HG03469 (cell line): ENCODE results near the gene OR6F1.
A peak's percentile ranks its signal among the peaks of the same experiment; 100 is the strongest.
"Not testable (repeated sequence)": the region's sequence is repeated elsewhere in the genome, so short reads cannot be mapped to it uniquely, and the experiment has no call there.

Source experiments
- ATAC-seq: cut with Tn5 transposase; IDR thresholded peaks from one replicate; pipeline ENCODE4 v1.9.1; 2021; ENCODE audit warnings: mild to moderate bottlenecking, moderate library complexity, moderate number of reproducible peaks; ENCODE audit not compliant: unreplicated experiment

The OR6F1 gene

DNA sequence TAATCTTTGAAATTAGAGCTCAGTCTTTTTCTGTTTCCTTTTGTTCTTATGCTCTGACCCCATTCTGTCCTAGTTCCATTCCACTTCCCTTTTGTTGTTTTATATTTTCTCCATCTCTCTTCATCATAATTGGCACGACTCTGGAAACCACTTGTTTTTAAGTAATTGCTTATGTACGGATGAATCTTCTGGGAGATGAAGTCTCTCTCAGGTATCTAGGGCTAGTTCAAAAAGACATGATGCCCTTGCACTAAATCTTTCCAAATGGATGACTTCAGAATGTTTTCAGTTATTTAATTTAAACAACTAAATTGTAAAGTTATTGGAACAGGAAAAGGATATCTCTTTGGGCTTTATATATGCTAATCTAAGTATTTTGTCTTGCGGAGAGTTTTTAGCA lies at the start of gene OR6F1:
OR6F1 (minus strand) TSS at position 101 of the 400 bp plus-strand sequence. CDS start 3,891 bp downstream, outside the sequence.
- ATAC-seq: no peak

DNA sequence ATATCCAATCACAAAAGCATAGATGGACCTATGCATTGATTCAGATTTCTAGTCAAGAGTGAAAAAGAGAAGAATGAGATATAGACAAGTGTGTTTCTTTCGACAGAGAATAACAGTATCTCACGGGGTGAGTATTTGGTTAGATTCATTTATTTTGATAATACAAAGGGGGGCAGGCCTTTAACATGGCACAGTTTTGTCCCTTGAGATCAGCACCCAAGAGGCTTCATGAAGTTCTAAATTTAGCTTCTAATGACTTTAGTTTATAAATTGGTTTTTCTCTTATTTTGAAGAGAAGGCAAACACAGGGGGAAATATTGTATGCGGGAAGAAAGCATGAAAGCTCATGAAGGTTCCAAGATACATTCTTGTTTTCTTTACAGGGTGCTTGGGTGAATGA lies 44.0 kb upstream of the OR6F1 start, which contains the start of gene OR1C1:
OR1C1 (minus strand) TSS at position 101 of the 400 bp plus-strand sequence. CDS start 2,150 bp downstream, outside the sequence.
- ATAC-seq: no peak

DNA sequence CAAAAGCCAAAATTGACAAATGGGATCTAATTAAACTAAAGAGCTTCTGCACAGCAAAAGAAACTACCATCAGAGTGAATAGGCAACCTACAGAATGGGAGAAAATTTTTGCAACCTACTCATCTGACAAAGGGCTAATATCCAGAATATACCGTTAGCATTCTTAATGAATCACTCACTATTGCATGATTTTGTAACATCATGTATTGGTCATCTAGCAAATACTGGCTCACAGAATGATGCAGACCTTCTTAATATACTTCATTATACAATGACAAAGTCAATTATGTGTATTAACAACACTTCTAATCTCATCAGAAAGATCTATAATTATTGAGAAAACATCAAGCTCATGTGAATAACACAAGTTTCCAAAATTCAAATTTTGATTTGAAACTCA lies 37.9 kb upstream of the OR6F1 start:
- not testable (repeated sequence) for ATAC-seq

GRCh38 chr1:247749870-247750269 lies 33.4 kb upstream of the OR6F1 start:
- ATAC-seq: no peak

- no peak for ATAC-seq
Measured at GRCh38 chr1:247748041-247748440, 31.6 kb upstream of the OR6F1 start, which contains the start of gene OR14A2. Gene OR14A2 (minus strand): TSS chr1:247748141.

GRCh38 chr1:247747616-247748015 lies 31.2 kb upstream of the OR6F1 start:
- no peak for ATAC-seq

- ATAC-seq: no peak
Measured at GRCh38 chr1:247746391-247746935, 30.0 kb upstream of the OR6F1 start.

DNA sequence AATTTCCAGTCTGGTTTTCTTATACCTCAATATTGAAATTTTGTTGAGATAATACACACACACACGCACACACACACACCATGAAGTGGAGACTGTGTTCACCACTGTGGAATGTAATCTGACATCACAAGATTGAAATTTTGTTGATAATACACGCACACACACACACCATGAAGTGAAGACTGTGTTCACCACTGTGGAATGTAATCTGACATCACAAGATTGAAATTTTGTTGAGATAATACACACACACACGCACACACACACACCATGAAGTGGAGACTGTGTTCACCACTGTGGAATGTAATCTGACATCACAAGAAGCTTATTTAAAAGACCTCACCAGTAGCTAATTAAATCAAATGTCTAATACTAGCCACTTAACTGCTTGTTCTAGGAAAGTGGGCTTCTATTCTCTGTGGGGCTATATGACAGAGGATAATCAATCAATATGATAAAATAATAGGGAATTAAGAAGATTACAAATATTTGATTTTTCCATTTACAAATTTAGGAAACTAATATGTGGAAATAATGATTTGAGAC lies 25.8 kb upstream of the OR6F1 start:
- not testable (repeated sequence) for ATAC-seq

DNA sequence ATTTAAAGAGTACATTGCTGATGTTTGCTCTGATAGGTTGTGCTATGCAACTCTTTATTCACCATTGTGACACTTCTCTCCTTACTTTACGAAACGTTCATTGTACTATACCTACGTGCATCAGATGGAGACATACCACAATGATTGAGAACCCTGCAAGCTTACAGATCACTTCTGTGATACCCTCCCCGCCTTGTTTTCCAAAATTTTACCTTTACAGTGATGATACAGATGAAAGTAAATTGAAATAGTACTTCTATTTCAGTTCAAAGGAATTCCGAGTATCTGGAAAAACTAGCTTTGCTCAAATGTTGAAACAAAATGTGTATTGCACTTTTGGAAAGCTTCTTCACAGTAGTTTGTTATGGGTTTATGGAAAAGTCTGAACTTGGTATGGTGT lies 25.3 kb upstream of the OR6F1 start:
- ATAC-seq: no peak

DNA sequence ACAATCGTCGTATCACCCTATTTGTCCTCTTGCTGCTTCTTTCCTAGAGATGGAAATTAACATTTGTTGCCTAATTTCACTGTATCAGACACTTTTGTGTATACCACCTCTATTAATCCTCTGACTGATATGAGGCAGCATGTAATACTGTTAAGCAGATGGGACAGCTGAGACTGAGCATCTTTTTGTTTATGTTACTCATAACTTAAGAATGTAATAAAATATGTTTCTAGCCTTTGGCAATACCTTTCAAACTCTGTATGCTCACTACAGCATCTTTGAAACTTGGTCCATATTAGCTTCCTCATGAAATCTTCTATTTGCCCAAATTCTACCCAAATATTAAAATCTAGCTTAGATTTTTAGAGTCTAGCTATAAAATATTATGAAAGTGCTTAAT lies 24.3 kb upstream of the OR6F1 start:
- no peak for ATAC-seq

DNA sequence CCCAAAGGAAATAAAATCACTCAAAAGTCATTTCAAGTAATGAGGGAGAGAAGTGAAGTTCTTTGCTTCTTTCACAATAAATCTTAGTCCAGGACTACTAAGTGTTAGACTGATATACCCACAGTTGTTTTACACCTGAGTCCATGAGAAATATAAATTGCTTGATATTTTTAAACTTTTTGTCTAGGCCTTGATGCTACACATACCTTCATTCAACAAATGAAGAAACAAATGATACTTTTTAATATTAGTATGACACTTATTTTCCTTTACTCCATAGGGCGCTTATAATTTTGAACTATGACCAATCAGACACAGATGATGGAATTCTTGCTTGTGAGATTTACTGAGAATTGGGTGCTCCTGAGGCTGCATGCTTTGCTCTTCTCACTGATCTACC lies 21.9 kb upstream of the OR6F1 start, which contains the start of gene OR14K1:
OR14K1 (plus strand) TSS at position 301 of the 400 bp plus-strand sequence; CDS start at position 301, 0 bp downstream.
- ATAC-seq: no peak

GRCh38 chr1:247721222-247721621 lies 4.8 kb upstream of the OR6F1 start:
- no peak for ATAC-seq

GRCh38 chr1:247713753-247714152 lies 2.7 kb downstream of the OR6F1 start:
- ATAC-seq: no peak

DNA sequence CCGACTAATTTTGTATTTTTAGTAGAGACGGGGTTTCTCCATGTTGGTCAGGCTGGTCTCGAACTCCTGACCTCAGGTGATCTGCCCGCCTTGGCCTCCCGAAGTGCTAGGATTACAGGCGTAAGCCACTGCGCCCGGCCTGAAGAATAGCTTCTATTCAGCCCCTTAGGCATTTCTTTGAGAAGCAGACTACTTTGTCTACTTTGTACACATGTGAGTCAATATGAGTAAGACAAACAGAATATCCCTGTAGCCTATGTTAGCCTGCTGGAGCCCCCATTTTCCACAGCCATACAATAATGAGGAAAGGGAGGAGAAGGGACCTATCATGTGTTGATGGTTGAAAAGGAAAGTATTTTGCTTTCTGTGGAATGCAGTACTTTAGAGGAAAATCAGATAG lies 5.8 kb downstream of the OR6F1 start:
- not testable (repeated sequence) for ATAC-seq

DNA sequence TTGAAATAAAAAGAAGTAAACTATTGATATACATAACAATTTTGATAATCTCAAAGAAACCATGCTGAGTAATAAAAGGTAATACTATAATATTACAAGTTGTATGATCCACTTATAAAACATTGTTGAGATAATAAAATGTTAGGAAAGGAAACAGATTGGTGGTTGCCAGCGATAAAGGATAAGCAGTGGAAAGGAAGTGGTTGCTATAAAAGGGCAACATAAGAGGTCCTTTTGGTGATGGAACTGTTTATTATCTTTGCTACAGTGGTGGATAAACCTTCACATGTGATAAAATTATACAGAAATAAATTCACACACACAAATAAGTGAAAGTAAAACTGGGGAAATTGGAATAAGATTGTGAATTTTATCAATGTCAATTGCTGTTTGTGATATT lies 15.1 kb downstream of the OR6F1 start:
- no peak for ATAC-seq

DNA sequence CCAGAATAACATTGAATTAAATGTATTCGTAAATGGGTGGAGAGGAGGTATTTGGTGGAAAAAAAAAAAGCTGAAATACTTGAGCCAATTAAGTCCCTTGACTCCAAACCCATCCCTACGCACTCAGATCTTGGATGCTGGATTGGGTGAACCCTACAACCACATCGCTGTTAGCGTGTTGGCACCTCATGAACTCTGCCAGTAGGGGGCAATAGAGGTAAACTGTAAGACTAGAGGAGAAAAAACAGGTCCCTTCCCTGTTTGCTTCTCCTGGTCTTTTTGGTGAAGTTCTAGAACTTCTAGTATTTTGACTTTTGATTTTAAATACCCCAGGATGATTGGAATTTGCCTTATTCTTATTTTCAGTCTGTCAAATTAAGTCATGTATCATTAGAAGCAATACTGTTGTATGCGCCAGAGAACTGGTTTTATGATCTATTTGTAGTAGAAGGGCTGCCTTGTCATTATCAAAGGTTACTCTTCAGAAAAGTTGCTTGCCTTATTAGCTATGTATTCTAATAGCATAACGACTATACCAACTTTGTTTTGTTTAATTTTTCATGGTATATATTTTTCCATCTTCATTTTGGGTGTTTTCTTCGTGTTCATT lies 35.1 kb downstream of the OR6F1 start:
- ATAC-seq: peak; percentile 88

DNA sequence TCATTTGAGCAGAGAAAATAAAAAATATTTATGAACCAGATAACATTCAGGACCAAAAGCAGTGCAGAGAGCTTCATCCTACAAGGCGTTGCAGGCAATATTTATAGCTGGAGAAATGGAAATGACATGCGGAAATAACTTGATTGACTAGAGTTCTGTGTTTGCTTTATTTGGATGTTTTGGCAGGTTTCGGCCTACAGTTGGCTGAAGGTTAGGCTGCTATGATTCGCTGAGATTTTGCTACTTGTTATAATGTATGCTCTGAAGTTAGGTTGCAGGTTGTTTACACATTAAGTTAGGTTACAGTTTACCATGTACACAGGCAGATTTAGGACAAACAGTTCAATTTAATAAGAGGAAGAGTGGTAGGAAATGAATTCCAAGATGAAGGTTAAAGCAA lies 36.3 kb downstream of the OR6F1 start:
- ATAC-seq: no peak

GRCh38 chr1:247679639-247680038 lies 36.8 kb downstream of the OR6F1 start, which contains the start of gene OR13G1:
Gene OR13G1 (minus strand): TSS chr1:247679739. CDS start chr1:247673041, 6,698 bp downstream.
- ATAC-seq: no peak

GRCh38 chr1:247669225-247669624 lies 47.2 kb downstream of the OR6F1 start:
- no peak for ATAC-seq
